Stimulated activated CD4-positive, alpha-beta T cell treated with anti-CD3 and anti-CD28 coated beads, Interleukin-4, amount 100 ng/mL, for 1 hour (primary cell): Measurements from ENCODE around the gene BLTP3B.
"Not testable (repeated sequence)": the region's sequence is repeated elsewhere in the genome, so short reads cannot be mapped to it uniquely, and the experiment has no call there.

ENCODE experiments used
- DNase-seq: peaks from one replicate; pipeline ENCODE4 v3.0.0-alpha.2; 2020

The BLTP3B gene

DNA sequence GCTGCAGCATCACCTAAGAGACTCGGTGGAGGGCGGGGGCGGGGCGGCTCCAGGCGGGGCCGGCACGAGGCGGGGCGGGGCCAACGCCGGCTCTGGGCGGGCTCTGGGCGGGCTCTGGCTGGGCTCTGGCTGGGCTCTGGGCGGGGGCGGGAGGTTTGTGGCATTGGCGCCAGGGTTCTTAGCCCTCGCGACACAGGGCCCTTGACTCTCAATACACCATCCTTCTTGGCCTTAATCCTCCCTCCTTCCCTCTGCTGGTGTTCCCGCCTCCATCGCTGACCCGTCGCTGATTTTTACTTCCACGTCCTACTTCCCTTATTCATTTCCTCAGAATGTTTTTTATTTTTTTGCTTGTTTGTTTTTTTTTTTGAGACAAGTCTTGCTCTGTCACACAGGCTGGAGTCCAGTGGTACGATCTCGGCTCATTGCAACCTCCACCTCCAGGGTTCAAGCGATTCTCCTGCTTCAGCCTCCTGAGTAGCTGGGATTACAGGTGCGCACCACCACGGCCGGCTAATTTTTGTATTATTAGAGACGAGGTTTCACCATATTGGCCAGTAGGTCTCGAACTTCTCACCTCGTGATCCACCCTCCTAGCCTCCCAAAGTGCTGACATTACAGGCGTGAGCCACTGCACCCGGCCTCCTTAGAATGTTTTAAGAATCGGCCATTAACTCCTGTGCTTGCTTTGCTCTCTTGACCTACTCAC, at the start of gene BLTP3B:
Gene BLTP3B, minus strand, starts transcription at position 24 of the 709 bp plus-strand sequence. CDS start 239 bp downstream, outside the sequence.
- peak; percentile 94 for DNase-seq

DNA sequence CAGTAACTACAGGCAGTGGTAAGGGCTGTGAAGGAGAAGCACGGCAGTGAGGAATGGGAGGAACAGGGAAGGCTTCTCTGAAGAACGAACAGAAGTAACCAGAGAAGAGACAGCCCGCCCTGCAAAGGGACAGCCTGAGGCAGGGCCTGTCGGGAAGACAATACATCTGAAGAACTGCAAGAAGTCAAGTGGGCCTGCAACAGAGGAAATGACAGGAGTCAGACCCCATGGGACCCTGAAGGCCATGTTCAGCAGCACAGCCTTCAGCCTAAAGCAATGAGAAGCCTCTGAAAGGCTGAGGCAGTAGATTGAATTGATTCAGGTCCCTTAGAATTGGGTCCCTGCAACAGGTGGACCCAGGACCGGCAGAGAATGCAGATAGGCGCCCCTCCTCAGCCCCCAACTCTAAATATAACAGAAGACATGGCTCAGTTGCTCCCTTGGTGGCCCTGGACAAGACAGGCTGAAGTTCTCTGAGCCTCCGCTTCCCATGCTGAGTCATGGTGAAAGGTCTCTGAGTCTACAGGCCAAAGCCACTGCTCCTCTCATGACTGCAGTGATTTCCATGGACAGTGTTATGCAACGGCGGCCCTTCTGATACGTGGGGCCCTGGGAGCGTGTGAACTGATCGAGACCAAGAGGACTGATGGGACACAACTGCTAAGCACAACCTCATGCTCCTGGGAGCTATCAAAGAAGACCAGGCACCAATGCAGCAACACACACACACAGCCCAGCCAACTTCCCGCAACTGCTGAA, 47.1 kb upstream of the BLTP3B start:
- DNase-seq: no peak

GRCh38 chr12:100188888-100189635, 46.4 kb upstream of the BLTP3B start:
- DNase-seq: not testable (repeated sequence)

DNA sequence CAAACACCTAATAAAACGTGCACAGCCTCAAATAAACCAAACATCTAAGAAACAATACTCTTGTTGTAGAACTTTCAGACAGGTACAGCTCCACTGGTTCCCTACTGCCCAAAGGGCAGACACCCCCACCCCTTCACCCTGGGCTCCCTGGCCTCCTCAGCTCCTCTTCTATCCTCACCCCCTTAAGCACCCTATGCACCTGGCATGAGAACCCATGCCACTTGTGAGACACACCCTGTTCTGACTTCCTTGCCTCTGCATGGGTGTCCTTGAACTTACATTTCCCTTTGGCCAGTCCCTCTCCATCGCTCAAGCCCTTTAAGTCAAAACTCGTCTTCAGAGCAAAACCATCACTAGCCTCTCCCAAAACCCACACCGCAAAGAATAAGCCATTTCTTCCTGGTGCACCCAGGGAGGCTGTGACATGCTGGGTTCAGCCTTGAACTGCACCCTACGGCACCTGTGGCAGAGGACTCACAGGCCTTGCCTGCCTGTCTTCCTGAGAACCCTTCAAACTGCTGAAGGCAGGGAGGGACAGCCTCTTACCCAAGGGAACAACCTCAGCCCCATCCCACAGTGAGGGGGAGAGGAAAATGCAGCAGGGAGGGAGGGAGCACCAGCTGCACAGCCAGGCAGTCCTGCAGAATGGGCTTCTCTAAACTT, 45.3 kb upstream of the BLTP3B start:
- DNase-seq: no peak

- DNase-seq: no peak
These were observed 44.4 kb upstream of the BLTP3B start for GRCh38 chr12:100187068-100187467.

- no peak for DNase-seq
These were observed 43.4 kb upstream of the BLTP3B start for GRCh38 chr12:100186071-100186470.

- no peak for DNase-seq
These were observed 42.8 kb upstream of the BLTP3B start for GRCh38 chr12:100185361-100185894.

DNA sequence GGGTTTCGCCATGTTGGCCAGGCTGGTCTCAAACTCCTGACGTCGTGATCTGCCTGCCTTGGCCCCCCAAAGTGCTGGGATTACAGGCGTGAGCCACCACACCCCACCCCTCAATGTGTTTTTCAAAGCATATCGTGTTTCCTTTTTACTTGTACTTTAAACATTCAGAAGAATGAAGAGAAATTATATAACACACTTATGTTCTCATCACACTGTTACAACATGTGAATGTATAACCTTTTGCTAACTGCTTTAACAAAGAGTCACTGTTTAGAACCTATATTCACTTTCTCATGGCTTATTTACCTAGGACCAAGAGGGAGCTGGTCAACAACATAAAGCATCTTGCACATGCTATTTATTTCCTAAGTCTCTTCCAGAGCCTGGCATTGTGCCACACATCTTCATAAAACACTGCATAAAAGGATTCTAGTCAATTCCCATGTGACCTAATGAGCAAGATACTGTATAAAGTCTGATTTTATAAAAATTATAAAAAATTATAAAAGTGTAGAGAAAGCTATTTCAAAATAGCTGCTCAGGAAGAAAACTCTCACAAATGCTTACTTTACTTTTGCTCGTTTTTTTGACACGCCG, 42.0 kb upstream of the BLTP3B start:
- DNase-seq: no peak

GRCh38 chr12:100179252-100179651, 36.6 kb upstream of the BLTP3B start:
- DNase-seq: no peak

DNA sequence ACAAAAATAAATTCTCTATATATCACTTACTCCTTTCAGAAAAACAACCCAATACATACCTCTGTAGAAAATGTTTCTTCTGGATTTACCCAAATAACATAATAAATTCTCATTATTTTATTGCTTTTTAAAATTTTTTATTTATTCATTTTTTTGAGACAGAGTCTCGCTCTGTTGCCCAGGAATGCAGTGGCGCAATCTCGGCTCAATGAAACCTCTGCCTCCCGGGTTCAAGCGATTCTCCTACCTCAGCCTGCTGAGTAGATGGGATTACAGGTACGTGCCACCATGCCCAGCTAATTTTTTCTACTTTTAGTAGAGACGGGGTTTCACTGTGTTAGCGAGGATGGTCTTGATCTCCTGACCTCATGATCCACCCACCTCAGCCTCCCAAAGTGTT, 33.8 kb upstream of the BLTP3B start:
- not testable (repeated sequence) for DNase-seq

DNA sequence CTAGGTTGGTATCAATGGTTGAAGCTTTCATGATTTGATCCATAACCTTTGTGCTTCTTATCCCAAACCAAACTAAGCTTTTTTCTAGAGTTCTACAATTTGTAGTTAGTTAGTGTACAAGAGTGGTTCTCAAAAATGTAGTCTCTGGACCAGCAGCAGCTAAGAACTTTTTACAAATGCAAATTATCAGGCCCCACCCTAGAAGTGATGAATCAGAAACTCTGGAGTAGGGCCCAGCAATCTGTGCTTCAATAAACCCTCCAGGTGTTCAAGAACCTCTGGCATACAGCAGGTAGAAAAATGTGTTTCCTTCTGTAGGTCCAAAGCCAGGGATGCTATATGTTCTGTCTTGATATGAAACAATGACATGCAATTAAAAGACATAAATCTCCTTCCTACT, 31.8 kb upstream of the BLTP3B start:
- no peak for DNase-seq

DNA sequence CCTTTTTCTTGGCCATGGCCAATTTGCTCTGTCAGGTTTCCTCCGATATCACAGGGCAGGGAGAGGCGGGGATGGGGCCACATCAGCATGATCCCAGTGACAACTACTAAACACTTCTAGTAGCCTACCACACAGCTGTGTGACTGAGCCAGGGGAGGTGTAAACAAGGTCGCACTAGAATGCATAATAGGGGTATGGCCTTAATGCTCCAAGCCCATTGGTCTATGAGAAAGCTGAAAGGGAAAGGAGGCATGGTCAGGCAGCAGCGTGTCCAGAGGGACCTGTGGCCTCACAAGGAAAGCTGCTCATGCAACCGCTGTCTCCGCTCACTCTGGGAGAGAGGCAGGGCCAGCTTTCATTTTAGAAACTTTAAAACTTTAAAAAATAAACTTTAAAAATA, 30.4 kb upstream of the BLTP3B start:
- no peak for DNase-seq

DNA sequence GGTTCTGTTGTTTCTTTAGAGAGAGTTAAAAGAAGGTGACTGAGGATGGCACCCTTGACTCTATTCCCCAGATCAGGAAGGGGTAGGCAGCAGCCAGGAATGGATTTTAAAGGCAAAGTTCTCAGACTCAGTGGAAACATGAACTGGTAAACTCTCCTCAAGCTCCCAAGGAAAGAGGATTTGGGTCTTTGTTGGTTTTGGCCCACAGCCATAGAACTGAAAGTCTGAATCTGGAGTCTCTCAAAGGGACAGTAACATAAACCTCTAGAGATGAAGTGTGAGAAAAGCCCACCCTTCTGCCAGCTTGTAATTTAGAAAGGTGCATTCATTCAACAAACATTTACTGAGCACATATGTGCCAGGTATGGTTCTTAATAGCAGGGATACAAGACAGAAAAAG, 28.6 kb upstream of the BLTP3B start:
- no peak for DNase-seq

GRCh38 chr12:100170313-100170858, 27.7 kb upstream of the BLTP3B start:
- DNase-seq: no peak

DNA sequence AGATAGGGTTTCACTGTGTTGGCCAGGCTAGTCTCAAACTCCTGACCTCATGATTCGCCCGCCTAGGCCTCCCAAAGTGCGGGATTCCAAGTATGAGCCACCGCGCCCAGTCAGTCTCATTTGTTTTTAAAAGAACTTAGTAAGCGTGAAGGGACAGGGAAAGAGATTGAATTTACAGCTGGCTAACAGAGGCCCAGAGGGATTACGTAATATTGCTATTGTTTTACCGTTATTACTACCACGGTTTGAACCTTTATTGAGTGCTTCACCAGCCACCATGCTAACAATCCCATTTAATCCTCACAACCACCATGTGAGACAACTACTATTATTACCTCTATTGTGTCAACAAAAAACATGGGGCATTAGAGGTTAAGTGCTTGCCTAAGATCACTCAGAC, 26.7 kb upstream of the BLTP3B start:
- no peak for DNase-seq

- DNase-seq: no peak
These were observed 25.9 kb upstream of the BLTP3B start for GRCh38 chr12:100168562-100168961.

GRCh38 chr12:100166232-100166631, 23.6 kb upstream of the BLTP3B start:
- no peak for DNase-seq

- DNase-seq: no peak
These were observed 22.7 kb upstream of the BLTP3B start for GRCh38 chr12:100165356-100165755.

- DNase-seq: no peak
These were observed 21.6 kb upstream of the BLTP3B start for GRCh38 chr12:100164153-100164704.

GRCh38 chr12:100163416-100164152, 20.9 kb upstream of the BLTP3B start:
- DNase-seq: peak; percentile 71
